Measurements from ENCODE around the gene ENTREP3. TPM values are rescaled to one million over a fixed set of nuclear protein-coding genes. Genes with fewer than 3 reads are reported as not detected.

ENTREP3 gene
- total RNA-seq, 1 experiment from 2014 or later: 2.7 TPM

GRCh38 chr1:155278689-155279160 is 23.4 kb upstream of the ENTREP3 start:
- peak; percentile 22 for DNase-seq (ENCODE audit: low read depth)

- DNase-seq (ENCODE audit: low read depth): peak; percentile 61
Measured at GRCh38 chr1:155277902-155278688, 22.8 kb upstream of the ENTREP3 start.

- DNase-seq (ENCODE audit: low read depth): peak; percentile 98
Measured at GRCh38 chr1:155277070-155277901, 22.0 kb upstream of the ENTREP3 start, which contains the start of gene HCN3. Gene HCN3, plus strand, starts transcription at chr1:155277463. Its CDS starts 128 bp downstream, at chr1:155277591.

- peak; percentile 99 for DNase-seq (ENCODE audit: low read depth)
Measured at GRCh38 chr1:155273343-155274245, 18.3 kb upstream of the ENTREP3 start, which contains the start of gene CLK2. Gene CLK2, minus strand, starts transcription at chr1:155273504. Its CDS starts 2,527 bp downstream, at chr1:155270977.

GRCh38 chr1:155272466-155273342 is 17.4 kb upstream of the ENTREP3 start:
- DNase-seq (ENCODE audit: low read depth): no peak

- no peak for DNase-seq (ENCODE audit: low read depth)
Measured at GRCh38 chr1:155269381-155269780, 14.1 kb upstream of the ENTREP3 start.

- DNase-seq (ENCODE audit: low read depth): no peak
Measured at GRCh38 chr1:155268630-155269029, 13.3 kb upstream of the ENTREP3 start.

GRCh38 chr1:155267373-155267772 is 12.1 kb upstream of the ENTREP3 start:
- DNase-seq (ENCODE audit: low read depth): no peak

GRCh38 chr1:155266553-155266952 is 11.3 kb upstream of the ENTREP3 start:
- DNase-seq (ENCODE audit: low read depth): no peak

GRCh38 chr1:155263067-155263466 is 7.8 kb upstream of the ENTREP3 start:
- DNase-seq (ENCODE audit: low read depth): no peak

- DNase-seq (ENCODE audit: low read depth): peak; percentile 99
Measured at GRCh38 chr1:155261852-155262673, 6.8 kb upstream of the ENTREP3 start, which contains the start of gene SCAMP3. Gene SCAMP3, minus strand, starts transcription at chr1:155262360. Its CDS starts 209 bp downstream, at chr1:155262151.

GRCh38 chr1:155261493-155261851 is 6.2 kb upstream of the ENTREP3 start:
- DNase-seq (ENCODE audit: low read depth): no peak

- no peak for DNase-seq (ENCODE audit: low read depth)
Measured at GRCh38 chr1:155260276-155260675, 5.0 kb upstream of the ENTREP3 start.

GRCh38 chr1:155256058-155256852 is 972 bp upstream of the ENTREP3 start:
- no peak for DNase-seq (ENCODE audit: low read depth)

- no peak for DNase-seq (ENCODE audit: low read depth)
Measured at GRCh38 chr1:155254714-155255242, 505 bp downstream of the ENTREP3 start.

- DNase-seq (ENCODE audit: low read depth): no peak
Measured at GRCh38 chr1:155254228-155254713, 1.0 kb downstream of the ENTREP3 start.

- DNase-seq (ENCODE audit: low read depth): no peak
Measured at GRCh38 chr1:155253797-155254196, 1.5 kb downstream of the ENTREP3 start.

- DNase-seq (ENCODE audit: low read depth): no peak
Measured at GRCh38 chr1:155253208-155253607, 2.1 kb downstream of the ENTREP3 start.
